ENCODE results near the gene JRKL. TPM values are rescaled to one million over a fixed set of nuclear protein-coding genes. Genes with fewer than 3 reads are reported as not detected.

The JRKL gene
- polyA plus RNA-seq = 1 to 10 TPM in 2 of 3 donors, not detected in 1; 1.2 to 2.7 TPM

DNA sequence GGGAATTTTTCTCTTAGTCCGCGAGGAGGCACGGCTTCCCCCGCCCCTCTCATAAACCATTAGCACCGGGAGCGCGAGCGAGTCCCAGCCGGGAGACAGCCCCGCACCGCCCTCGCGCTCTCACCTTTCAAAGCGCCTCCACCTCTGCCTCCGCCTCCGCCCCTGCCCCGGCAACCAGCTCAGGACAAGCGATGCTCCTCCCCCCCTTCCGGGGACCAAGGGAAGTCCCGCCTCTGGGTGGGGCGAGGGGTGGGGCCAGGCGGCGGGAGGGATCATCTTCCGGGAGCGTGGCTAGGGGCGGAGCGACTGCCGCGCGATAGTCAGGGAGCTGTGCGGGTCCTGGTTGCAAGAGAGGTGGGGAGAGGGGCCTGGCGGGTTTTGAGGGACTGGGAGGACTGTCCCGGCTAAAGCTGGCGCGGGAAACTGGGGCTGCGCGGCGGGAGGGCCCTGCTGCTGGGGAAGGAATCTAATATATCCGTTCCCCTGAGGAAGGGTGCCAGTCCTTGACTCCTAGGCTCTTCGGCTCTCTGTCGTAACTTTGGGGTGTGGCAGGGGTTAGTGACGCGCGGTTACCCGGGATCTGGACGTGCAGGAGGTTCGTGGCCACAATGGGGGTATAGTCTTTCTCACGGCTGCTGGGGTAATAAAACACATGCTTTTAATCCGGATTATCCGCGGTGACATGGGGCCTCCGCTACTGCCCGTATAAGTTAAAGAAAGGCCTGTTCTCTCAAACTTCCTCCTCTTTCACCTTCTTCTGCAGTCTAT, at the start of gene JRKL, which contains the start of gene CCDC82:
JRKL (plus strand) TSS at position 294 of the 768 bp plus-strand sequence. CDS start 637 bp downstream, outside the sequence.
CCDC82 (minus strand) TSS at position 193 of the 768 bp plus-strand sequence. CDS start 5,165 bp downstream, outside the sequence.
- no peaks in the 10 kb centered on the region for H3K9me3 Mint-ChIP-seq
- DNase-seq = peak; percentile 96 to 97 (median 96)
- no peaks in the 10 kb centered on the region for H3K36me3 Mint-ChIP-seq
- H3K4me3 Mint-ChIP-seq = peak within 1 kb of the TSS; percentile 91 to 97 (median 94)
- H3K27ac Mint-ChIP-seq = peak within 1 kb of the TSS; percentile 84 to 93 (median 90)
- peaks cover 37 to 67% of the 10 kb centered on the region in 2 donors for H3K4me1 Mint-ChIP-seq
- H3K27me3 Mint-ChIP-seq (ENCODE audit: low read depth in 3 of 3) = peaks cover 0 to 6% (median 0%) of the 10 kb centered on the region in 3 donors

DNA sequence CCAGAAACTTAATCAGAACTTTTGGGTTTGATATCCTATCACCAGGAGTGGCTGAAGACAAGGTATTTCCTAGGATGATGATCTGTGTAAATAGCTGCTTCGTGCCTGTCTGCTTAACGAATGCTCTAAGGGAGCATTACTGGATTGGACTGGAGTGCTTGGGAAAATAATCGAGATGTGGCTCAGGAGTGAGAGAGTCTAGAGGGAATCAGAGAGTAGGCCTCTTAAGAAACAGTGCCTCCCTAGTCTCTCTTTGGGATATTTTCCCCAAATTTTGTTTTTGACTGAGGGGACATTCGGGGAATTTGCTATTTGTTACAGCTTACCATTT, 49.3 kb upstream of the JRKL start:
- DNase-seq = no peak
- Mint-ChIP-seq H3K27ac (peak overlapping the region in 5 of 6 donors; percentile 46 to 96 (median 60)), H3K4me3 (peak overlapping the region; percentile 89 to 100 (median 94)), H3K27me3 (ENCODE audit: low read depth in 3 of 3) (peaks cover 0 to 5% (median 4%) of the 10 kb centered on the region in 3 donors), H3K9me3 (no peaks in the 10 kb centered on the region), H3K4me1 (peaks cover 56 to 79% of the 10 kb centered on the region in 2 donors), H3K36me3 (peaks cover 3 to 4% (median 4%) of the 10 kb centered on the region in 3 donors)

DNA sequence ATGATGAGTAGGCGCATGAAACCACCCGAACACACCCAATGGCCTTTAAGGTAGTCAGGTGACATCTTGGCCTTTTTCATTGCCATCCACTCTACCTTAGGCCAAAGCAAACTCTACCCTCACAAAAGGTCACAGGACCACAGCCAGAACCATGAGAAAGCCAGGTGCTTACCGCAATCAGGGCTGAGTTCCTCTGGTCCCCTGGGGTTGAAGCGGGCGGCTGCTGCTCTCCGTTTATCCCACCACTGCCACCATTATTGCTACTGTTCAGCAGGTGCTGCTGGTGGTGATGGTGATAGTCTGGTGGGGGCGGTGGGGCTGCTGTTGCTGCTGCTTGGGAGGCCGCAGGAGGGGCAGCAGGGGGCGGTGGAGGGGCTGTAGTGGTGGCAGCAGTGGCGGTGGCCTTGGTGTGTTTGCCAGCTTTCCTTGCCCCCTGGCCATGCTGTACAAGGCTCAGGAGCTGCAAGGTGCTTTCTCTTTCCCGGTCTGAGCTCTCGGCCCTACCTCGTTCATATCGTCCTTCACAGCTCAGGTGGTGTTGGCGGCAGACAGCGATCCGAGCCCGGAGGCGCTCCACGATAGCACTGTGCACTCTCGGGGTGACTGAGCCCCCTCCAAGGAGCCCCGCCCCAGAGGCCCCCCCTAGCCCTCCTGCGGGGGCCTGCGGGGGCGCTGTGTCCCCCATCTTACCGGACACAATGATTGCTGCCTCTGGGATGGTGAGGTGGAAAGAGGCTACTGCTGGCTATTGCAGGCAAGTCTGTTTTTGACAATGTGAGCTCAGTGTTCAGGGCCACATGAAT, 48.4 kb upstream of the JRKL start:
- no peaks in the 10 kb centered on the region for H3K9me3 Mint-ChIP-seq
- H3K36me3 Mint-ChIP-seq = no peaks in the 10 kb centered on the region
- peak overlapping the region; percentile 27 to 96 (median 79) for H3K27ac Mint-ChIP-seq
- peak; percentile 65 to 73 (median 69) for DNase-seq
- H3K4me1 Mint-ChIP-seq = peaks cover 56 to 71% of the 10 kb centered on the region in 2 donors
- H3K4me3 Mint-ChIP-seq = peak overlapping the region; percentile 89 to 100 (median 94)
- H3K27me3 Mint-ChIP-seq (ENCODE audit: low read depth in 3 of 3) = peaks cover 0 to 5% (median 4%) of the 10 kb centered on the region in 3 donors

- peak overlapping the region; percentile 27 to 96 (median 64) for H3K27ac Mint-ChIP-seq
- H3K36me3 Mint-ChIP-seq = no peaks in the 10 kb centered on the region
- H3K9me3 Mint-ChIP-seq = no peaks in the 10 kb centered on the region
- peaks cover 56 to 63% of the 10 kb centered on the region in 2 donors for H3K4me1 Mint-ChIP-seq
- peak overlapping the region; percentile 89 to 100 (median 94) for H3K4me3 Mint-ChIP-seq
- DNase-seq = peak in 1 of 3 donors; percentile 1
- H3K27me3 Mint-ChIP-seq (ENCODE audit: low read depth in 3 of 3) = peaks cover 0 to 5% (median 4%) of the 10 kb centered on the region in 3 donors
These were observed 47.5 kb upstream of the JRKL start for GRCh38 chr11:96342014-96342960.

GRCh38 chr11:96342961-96343711, 46.7 kb upstream of the JRKL start, which contains the start of gene MAML2:
MAML2 (minus strand) TSS chr11:96343195; CDS start chr11:96341895, 1,300 bp downstream.
- Mint-ChIP-seq H3K27ac (peak within 1 kb of the TSS; percentile 27 to 96 (median 64)), H3K36me3 (no peaks in the 10 kb centered on the region), H3K4me3 (peak within 1 kb of the TSS; percentile 89 to 100 (median 94)), H3K9me3 (no peaks in the 10 kb centered on the region), H3K27me3 (ENCODE audit: low read depth in 3 of 3) (peaks cover 0 to 5% (median 4%) of the 10 kb centered on the region in 3 donors), H3K4me1 (peaks cover 47 to 55% of the 10 kb centered on the region in 2 donors)
- peak; percentile 80 to 83 (median 82) for DNase-seq

- no peak for DNase-seq
- H3K4me3 Mint-ChIP-seq = no peak overlapping the region
- peaks cover 29 to 42% (median 32%) of the 10 kb centered on the region in 3 donors for H3K36me3 Mint-ChIP-seq
- H3K9me3 Mint-ChIP-seq = no peaks in the 10 kb centered on the region
- H3K27me3 Mint-ChIP-seq (ENCODE audit: low read depth in 3 of 3) = no peaks in the 10 kb centered on the region
- no peak overlapping the region for H3K27ac Mint-ChIP-seq
- H3K4me1 Mint-ChIP-seq = peaks cover 3 to 25% of the 10 kb centered on the region in 2 donors
These were observed 33.0 kb upstream of the JRKL start for GRCh38 chr11:96356848-96357247.

- Mint-ChIP-seq H3K36me3 (peaks cover 29 to 46% (median 31%) of the 10 kb centered on the region in 3 donors), H3K4me3 (no peak overlapping the region), H3K9me3 (no peaks in the 10 kb centered on the region), H3K27ac (peak overlapping the region in 2 of 6 donors; percentile 27 to 58), H3K4me1 (peaks cover 3 to 25% of the 10 kb centered on the region in 2 donors), H3K27me3 (ENCODE audit: low read depth in 3 of 3) (no peaks in the 10 kb centered on the region)
- no peak for DNase-seq
These were observed 32.0 kb upstream of the JRKL start for GRCh38 chr11:96357794-96358193.

- peak overlapping the region in 2 of 6 donors; percentile 20 to 36 for H3K27ac Mint-ChIP-seq
- no peak for DNase-seq
- no peak overlapping the region for H3K4me3 Mint-ChIP-seq
- H3K27me3 Mint-ChIP-seq (ENCODE audit: low read depth in 3 of 3) = no peaks in the 10 kb centered on the region
- H3K9me3 Mint-ChIP-seq = no peaks in the 10 kb centered on the region
- H3K36me3 Mint-ChIP-seq = peaks cover 29 to 48% (median 31%) of the 10 kb centered on the region in 3 donors
- H3K4me1 Mint-ChIP-seq = peaks cover 3 to 25% of the 10 kb centered on the region in 2 donors
These were observed 31.5 kb upstream of the JRKL start for GRCh38 chr11:96358321-96358720.

DNA sequence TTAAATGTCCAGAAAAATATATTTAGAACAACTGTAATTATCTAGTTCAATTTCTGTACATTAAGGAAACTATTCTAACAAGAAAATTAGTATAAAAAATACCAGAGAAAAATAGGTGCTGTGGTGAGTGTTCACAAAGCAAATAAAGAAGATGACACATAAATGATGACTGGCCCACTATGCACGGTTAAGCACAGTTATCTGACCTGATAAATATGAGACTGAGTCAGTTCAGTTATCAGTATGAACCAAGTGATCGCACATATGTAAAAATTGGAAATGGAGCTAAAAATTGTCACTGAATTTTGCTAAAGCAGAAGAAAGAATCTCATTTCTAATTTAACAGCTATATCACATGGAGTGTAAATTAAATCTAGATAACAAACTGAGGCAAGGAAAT, 28.0 kb upstream of the JRKL start:
- no peak overlapping the region for H3K4me3 Mint-ChIP-seq
- peaks cover 3 to 25% of the 10 kb centered on the region in 2 donors for H3K4me1 Mint-ChIP-seq
- H3K27me3 Mint-ChIP-seq (ENCODE audit: low read depth in 3 of 3) = no peaks in the 10 kb centered on the region
- no peak overlapping the region for H3K27ac Mint-ChIP-seq
- no peak for DNase-seq
- H3K36me3 Mint-ChIP-seq = peaks cover 17 to 33% (median 18%) of the 10 kb centered on the region in 3 donors
- H3K9me3 Mint-ChIP-seq = no peaks in the 10 kb centered on the region

- Mint-ChIP-seq H3K4me3 (no peak overlapping the region), H3K36me3 (peaks cover 11 to 35% (median 14%) of the 10 kb centered on the region in 3 donors), H3K27me3 (ENCODE audit: low read depth in 3 of 3) (no peaks in the 10 kb centered on the region), H3K27ac (no peak overlapping the region), H3K9me3 (no peaks in the 10 kb centered on the region), H3K4me1 (no peaks in the 10 kb centered on the region)
- DNase-seq = no peak
These were observed 24.3 kb upstream of the JRKL start for GRCh38 chr11:96365493-96365892.

DNA sequence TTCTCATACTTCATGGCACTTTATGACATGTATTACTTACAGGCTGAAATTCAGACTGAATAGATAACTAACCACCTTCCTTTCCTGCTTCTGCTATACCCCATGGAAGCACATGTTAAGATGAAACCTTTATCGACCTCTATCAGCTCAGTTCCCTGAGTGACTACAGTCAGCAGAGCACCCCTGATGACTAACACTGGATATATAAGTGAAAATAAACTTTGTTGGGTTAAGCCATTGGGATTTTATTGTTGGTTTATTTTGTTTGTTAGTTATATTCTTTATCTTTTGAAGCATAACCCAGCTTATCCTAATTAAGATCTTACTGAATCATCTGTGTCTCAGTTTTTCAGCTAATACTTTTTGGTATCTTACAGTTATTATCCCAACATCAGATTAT, 23.8 kb upstream of the JRKL start:
- Mint-ChIP-seq H3K27ac (no peak overlapping the region), H3K36me3 (peaks cover 11 to 40% (median 14%) of the 10 kb centered on the region in 3 donors)

GRCh38 chr11:96367342-96367741, 22.5 kb upstream of the JRKL start:
- Mint-ChIP-seq H3K36me3 (peaks cover 14 to 48% (median 14%) of the 10 kb centered on the region in 3 donors), H3K27me3 (ENCODE audit: low read depth in 3 of 3) (no peaks in the 10 kb centered on the region), H3K9me3 (no peaks in the 10 kb centered on the region), H3K27ac (no peak overlapping the region), H3K4me1 (no peaks in the 10 kb centered on the region), H3K4me3 (no peak overlapping the region)
- DNase-seq = no peak

More for the DNA sequence above, 23.8 kb upstream of the JRKL start:
- Mint-ChIP-seq H3K4me3 (no peak overlapping the region), H3K4me1 (no peaks in the 10 kb centered on the region), H3K27me3 (ENCODE audit: low read depth in 3 of 3) (no peaks in the 10 kb centered on the region), H3K9me3 (no peaks in the 10 kb centered on the region)
- no peak for DNase-seq
